Stomach smooth muscle (tissue), 2 donors: ENCODE data around the gene DCXR.

Experiments used
- H3K27ac ChIP-seq: one replicate; pipeline ENCODE4 v1.7.0; 2013; ENCODE audit warnings: mild to moderate bottlenecking, low read length, inconsistent platforms
- H3K27me3 ChIP-seq, 2 donors: one replicate each; pipeline ENCODE4 v1.7.0; 2013; ENCODE audit warnings: low read length in 2 of 2; ENCODE audit not compliant: insufficient read depth in 2 of 2, control insufficient read depth in 1 of 2
- H3K36me3 ChIP-seq, 2 donors: one replicate each; pipeline ENCODE4 v1.7.0; 2013; ENCODE audit warnings: low read length in 2 of 2; ENCODE audit not compliant: control insufficient read depth in 2 of 2, insufficient read depth in 2 of 2
- H3K4me1 ChIP-seq: one replicate; pipeline ENCODE4 v1.7.0; 2013; ENCODE audit warnings: low read length; ENCODE audit not compliant: control insufficient read depth, insufficient read depth
- H3K4me3 ChIP-seq, 2 donors: one replicate each; pipeline ENCODE4 v1.7.0; 2013; ENCODE audit warnings: low read length in 2 of 2
- H3K9ac ChIP-seq, 2 donors: one replicate each; pipeline ENCODE4 v1.7.0; 2013; ENCODE audit warnings: low read length in 2 of 2, mild to moderate bottlenecking in 1 of 2
- H3K9me3 ChIP-seq, 2 donors: one replicate each; pipeline ENCODE4 v1.7.0; 2013; ENCODE audit warnings: low read length in 2 of 2; ENCODE audit not compliant: control insufficient read depth in 2 of 2
- donor health status: healthy.
- donor health status: Pancreatic carcinoma.

The DCXR gene

DNA sequence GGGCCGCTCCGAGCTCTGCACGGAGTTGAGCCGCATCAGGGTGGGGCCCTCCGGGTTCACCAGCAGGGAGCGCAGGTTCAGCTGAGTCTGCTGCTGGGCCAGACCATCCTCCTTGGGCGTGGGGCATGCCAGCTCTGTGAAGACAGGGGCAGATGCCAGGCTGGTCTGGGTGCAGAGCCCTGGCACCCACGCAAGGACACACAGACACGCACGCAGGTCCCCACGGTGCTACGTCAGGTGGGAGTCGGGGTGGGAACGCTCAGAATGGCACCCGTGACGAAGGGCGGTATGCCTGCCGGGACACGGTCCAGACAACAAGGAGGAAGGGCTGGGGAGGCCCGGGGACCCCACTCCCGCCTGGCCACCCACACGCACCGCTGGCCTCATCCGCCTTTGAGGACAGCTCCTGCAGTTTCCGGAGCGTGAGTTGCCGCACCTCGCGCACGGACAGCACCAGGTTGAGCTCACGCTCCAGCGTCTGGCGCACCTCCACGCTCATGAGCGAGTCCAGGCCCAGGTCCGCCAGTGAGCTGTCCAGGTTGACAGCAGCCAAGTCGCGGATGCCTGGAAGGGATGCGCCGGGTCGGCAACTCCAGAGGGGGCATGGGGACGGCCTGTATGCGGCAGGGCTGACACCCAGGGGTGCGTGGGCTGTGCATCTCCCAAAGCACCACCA, 43.4 kb upstream of the DCXR start:
- Histone ChIP-seq H3K27me3 (no peaks in the 10 kb centered on the region), H3K9ac (no peak overlapping the region), H3K36me3 (peaks cover 6 to 30% of the 10 kb centered on the region in 2 donors)

DNA sequence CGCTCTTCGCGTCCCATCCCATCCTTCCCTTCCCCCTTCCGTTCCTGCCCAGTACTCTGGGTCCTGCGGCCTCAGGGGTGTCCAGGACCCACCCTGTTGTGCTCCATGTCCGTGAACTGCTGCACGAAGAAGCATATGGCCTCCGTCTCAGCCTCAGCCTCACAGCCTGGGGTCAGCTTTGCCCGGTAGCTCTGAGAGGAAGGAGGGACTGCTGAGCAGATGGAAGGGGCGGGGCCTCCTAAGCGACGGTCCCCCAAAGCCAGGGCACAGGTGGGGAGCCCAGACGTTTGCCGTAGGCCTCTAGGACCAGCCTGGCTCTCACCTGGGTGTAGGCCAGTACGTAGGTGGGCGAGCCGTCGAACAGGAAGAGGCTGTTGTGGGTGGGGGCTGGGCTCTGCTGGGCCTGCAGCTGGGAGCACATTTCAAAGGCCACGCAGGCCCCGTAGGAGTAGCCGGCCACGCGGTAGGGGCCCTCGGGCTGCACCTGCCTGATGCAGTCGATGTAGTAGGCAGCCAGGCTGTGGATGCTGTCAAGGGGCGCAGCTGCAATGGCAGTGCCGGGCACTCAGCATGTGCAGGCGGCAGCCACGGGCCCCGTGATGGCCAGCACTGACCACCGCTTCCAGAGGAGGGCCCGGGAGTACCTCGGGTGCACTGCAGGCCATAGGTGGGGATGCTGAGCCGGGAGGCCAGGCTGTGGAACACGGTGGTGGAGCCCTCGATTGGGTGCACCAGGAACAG, 42.7 kb upstream of the DCXR start:
- Histone ChIP-seq H3K9me3 (no peaks in the 10 kb centered on the region), H3K27ac (no peak overlapping the region), H3K9ac (no peak overlapping the region), H3K36me3 (peaks cover 5 to 29% of the 10 kb centered on the region in 2 donors), H3K4me3 (no peak overlapping the region), H3K4me1 (no peaks in the 10 kb centered on the region), H3K27me3 (no peaks in the 10 kb centered on the region)

More for the DNA sequence above, 43.4 kb upstream of the DCXR start:
- H3K27ac ChIP-seq: no peak overlapping the region
- no peaks in the 10 kb centered on the region for H3K9me3 ChIP-seq
- H3K4me3 ChIP-seq: no peak overlapping the region
- no peaks in the 10 kb centered on the region for H3K4me1 ChIP-seq

DNA sequence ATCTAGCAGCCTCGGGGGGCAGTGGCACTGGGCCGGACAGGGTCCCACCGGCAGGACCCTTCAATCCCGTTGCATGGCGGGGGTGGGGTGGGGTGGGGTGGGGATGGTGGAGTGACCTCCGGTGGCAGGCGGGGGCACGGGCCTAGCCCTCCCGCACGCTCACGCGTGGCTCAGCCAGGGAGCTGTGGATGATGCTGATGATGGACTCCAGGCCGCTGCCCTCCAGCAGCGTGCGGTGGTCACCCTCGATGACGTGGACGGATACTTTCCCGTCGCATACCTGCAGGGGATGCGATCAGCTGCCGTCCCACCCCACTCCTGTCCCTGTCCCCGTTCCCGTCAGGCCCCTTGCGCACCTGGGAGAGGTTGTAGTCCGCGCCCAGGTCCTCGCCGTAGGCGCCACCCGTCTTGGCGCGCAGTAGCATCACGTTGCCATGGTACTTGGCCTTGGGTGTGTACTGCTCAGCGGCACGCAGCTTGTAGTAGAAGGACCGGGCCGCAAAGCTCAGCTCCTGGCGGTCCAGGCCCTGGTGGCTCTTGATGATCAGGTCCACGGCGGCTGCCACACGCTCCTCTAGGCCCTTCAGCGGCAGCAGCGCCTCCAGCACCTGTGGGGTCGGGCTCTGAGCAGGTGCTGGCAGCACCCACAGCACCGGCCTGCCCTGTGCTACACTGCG, 41.6 kb upstream of the DCXR start:
- H3K27me3 ChIP-seq: no peaks in the 10 kb centered on the region
- no peaks in the 10 kb centered on the region for H3K9me3 ChIP-seq
- no peak overlapping the region for H3K27ac ChIP-seq
- H3K9ac ChIP-seq: no peak overlapping the region
- no peak overlapping the region for H3K4me3 ChIP-seq
- H3K4me1 ChIP-seq: no peaks in the 10 kb centered on the region
- H3K36me3 ChIP-seq: peaks cover 5 to 25% of the 10 kb centered on the region in 2 donors

DNA sequence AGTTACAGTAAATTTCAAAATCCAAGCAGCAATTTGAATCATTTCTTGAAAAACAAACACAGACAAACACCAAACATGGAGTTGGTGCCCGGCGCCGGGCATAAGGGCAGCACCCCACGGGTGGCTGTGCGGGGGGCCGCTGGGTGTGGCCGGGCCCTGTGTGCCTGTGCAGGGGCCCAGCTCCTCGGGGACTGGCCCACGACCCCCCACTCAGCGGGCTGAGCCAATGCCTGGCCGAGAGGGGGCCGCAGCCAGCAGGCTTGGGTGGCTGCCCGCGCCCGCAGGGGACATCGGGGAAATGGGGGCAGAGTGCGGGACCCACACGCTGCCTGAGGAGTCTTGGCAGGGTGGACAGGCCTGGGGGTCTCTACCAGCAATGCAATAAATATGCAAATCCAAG, 40.9 kb upstream of the DCXR start:
- H3K9ac ChIP-seq: no peak overlapping the region

DNA sequence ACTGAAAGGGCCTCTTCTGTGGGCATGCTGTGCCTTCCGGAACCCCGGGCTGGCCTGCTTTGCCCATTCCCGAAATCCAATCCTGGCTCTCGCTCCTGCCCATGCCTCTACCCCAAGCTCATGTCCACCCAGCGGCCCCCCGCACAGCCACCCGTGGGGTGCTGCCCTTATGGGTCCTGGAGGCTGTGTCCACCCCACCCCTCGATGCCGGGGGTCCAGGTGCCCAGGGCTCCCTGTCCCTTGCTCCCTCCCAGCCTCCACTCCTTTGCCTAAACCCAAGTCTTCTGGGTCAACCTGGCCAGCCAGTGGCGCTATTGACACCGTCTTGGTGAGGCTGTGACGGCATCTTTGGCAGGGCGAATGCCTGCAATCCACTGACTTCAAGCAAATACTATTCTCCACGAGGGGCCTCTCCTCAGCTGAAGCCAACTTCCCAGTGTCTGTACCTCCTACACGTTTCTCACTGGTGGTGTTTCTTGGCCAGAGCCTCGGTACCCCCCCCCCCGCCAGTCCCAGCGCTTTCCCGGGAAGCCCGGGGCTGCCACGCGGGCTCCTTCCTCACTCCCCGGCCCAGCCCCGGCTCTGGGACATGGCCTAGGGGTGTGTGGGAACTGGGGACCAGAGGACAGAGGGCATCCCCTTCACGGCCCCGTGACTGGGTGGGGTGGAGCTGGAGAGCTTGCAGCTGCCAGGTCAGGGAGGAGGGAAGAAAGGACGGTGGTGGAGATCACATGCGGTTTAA, 40.3 kb upstream of the DCXR start:
- Histone ChIP-seq H3K9me3 (no peaks in the 10 kb centered on the region), H3K36me3 (peaks cover 5 to 16% of the 10 kb centered on the region in 2 donors), H3K27ac (no peak overlapping the region), H3K9ac (no peak overlapping the region), H3K4me3 (no peak overlapping the region), H3K4me1 (no peaks in the 10 kb centered on the region), H3K27me3 (no peaks in the 10 kb centered on the region)

More for the DNA sequence above, 40.9 kb upstream of the DCXR start:
- Histone ChIP-seq H3K9me3 (no peaks in the 10 kb centered on the region), H3K27ac (no peak overlapping the region), H3K27me3 (no peaks in the 10 kb centered on the region), H3K4me3 (no peak overlapping the region), H3K4me1 (no peaks in the 10 kb centered on the region), H3K36me3 (peaks cover 5 to 21% of the 10 kb centered on the region in 2 donors)

DNA sequence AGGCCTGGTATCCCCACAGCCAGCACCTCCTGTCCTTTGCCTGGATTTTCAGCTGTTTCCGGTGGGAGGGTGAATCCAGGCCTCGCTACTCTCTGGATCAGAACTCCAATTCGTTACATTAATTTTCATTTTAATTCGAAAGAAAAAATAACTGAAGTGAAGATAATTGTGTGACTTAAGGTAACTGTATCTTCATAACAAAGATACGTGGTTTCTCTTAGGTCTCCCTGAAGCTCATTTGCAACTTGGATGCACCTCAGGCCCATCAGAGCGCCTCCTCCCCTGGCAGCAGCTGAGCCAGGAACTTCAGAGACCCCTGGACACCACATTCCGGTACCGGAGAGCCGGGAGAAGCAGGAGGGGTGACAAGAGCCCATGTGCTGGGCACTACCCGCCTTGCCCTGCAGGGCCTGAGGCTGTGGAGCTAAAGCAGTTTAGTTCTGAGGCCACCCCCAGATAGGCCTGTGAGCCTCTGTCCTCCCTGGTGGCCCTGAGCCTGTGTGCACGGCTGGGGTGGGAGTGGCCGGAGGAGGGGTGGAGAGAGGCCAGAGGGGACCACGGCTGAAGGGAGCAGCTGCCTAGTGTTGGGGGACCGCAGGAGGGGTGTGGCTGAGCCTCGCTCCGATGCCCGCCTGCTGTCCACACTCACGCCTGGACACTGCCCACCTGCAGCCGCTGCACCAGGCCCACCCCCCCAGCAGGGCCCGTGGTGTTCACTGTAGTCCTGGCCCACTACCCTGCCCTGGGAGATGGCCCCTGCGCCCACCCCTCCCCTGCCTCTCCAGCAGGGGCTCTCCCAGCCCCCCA, 39.5 kb upstream of the DCXR start:
- Histone ChIP-seq H3K27me3 (no peaks in the 10 kb centered on the region), H3K27ac (no peak overlapping the region), H3K4me1 (no peaks in the 10 kb centered on the region), H3K36me3 (peaks cover 5 to 13% of the 10 kb centered on the region in 2 donors), H3K9ac (no peak overlapping the region), H3K9me3 (no peaks in the 10 kb centered on the region), H3K4me3 (no peak overlapping the region)

DNA sequence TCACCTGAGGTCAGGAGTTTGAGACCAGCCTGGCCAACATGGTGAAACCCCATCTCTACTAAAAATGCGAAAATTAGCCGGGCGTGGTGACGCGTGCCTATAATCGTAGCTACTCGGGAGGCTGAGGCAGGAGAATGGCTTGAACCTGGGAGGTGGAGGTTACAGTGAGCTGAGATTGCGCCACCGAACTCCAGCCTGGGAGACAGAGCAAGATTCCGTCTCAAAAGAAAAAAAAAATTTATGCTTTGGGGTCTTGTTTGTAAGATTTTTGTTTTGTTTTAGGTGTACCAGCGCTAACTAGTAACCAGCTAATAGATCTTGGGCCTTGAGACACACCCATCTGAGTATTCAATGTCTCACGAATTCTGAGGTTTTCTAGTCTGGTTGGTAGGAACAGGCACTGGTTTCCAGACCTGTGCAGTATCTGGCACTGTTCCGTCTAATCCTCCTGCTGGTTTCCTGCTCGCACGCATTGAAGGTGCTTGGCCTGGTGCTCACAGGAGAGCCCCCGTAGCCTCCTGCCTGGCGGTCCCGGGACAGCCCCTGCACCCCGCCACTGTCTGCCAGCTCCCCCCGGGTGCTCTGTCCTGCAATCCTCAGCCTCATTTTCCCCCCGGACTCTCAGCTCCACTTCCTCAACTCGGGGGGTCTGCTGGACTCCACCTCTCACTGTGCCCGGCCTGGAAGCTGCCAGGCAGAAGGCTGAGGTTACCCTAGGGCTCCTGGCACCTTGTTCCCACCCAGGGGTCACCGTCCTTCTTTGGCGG, 38.7 kb upstream of the DCXR start:
- Histone ChIP-seq H3K4me3 (no peak overlapping the region), H3K9me3 (no peaks in the 10 kb centered on the region), H3K9ac (no peak overlapping the region), H3K27ac (no peak overlapping the region), H3K36me3 (peaks cover 1 to 8% of the 10 kb centered on the region in 2 donors), H3K27me3 (no peaks in the 10 kb centered on the region), H3K4me1 (no peaks in the 10 kb centered on the region)

DNA sequence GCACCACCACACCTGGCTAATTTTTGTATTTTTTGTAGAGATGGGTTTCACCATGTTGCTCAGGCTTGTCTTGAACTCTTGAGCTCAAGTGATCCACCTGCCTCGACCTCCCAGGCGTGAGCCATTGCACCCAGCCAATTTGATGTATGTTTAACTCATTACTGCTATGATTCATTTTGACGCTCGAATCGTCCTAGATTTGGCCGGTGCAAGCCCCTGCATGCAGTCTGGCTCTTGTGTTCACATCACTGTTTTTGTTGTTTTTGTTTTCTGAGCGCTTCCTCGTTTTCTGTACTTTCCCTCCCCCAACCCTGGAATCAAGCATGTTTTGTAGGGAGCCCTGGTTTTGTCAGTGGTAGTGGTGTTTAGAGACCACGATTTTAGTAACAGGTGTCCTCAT, 35.9 kb upstream of the DCXR start:
- Histone ChIP-seq H3K4me1 (no peaks in the 10 kb centered on the region), H3K27me3 (no peaks in the 10 kb centered on the region), H3K27ac (no peak overlapping the region), H3K4me3 (no peak overlapping the region), H3K9ac (no peak overlapping the region), H3K9me3 (no peaks in the 10 kb centered on the region), H3K36me3 (no peaks in the 10 kb centered on the region)

DNA sequence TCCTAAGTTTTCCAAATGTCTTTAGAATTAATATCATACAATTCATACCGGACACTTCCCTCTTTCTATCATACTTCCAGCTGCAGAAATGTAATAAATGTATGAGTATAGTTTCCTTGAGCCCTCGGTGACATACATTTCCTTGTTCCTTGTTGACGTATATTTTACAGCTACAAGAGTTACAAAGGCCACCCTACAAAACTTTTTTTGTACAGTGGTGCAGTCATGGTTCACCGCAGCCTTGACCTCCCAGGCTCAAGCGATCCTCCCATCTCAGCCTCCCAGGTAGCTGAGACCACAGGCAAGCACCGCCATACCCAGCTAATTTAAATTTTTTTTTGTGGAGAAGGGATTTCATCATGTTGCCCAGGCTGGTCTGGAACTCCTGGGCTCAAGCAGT, 35.3 kb upstream of the DCXR start:
- Histone ChIP-seq H3K27me3 (no peaks in the 10 kb centered on the region), H3K27ac (no peak overlapping the region), H3K4me1 (no peaks in the 10 kb centered on the region), H3K9me3 (no peaks in the 10 kb centered on the region), H3K9ac (no peak overlapping the region), H3K4me3 (no peak overlapping the region), H3K36me3 (no peaks in the 10 kb centered on the region)
